HCT116 (cell line): ENCODE results near the gene FCER2. TPM values are rescaled to one million over a fixed set of nuclear protein-coding genes. Genes with fewer than 3 reads are reported as not detected.

ENCODE experiments used
- ATAC-seq: fragments of 200-7000 bp; cut with Tn5 transposase; 2 replicates; pipeline ENCODE4 v1.9.1; 2020; ENCODE audit warnings: mild to moderate bottlenecking, moderate library complexity
- BruUV-seq: library from RNA; stranded (reverse); fragments of 400-500 nt; replicated peaks from 2 replicates; lab custom pipeline; 2021; lab: Mats Ljungman, UMichigan
- CTCF ChIA-PET: fragments of 300-600 bp; sonication (Branson Sonifier 250); formaldehyde crosslinking; loops from one replicate; lab custom pipeline; 2021; ENCODE audit warnings: antibody characterized with exemption; lab: Charles Lee
- POLR2A ChIA-PET: fragments of 300-600, 350-600 bp; sonication (Branson Sonifier 250); formaldehyde crosslinking; loops from one replicate; lab custom pipeline; 2021; ENCODE audit warnings: antibody characterized with exemption; lab: Charles Lee
- RAD21 ChIA-PET, 2 experiments: fragments of 300-600 bp; sonication (Branson Sonifier 250); formaldehyde crosslinking; loops; one replicate each; lab custom pipeline; 2023; ENCODE audit warnings: low total read pairs in 2 of 2; ENCODE audit not compliant: uncharacterized antibody in 2 of 2, unreplicated experiment in 2 of 2, low non-redundant PET in 1 of 2; lab: Charles Lee
- DNase-seq: peaks from one replicate; pipeline ENCODE4 v3.0.0-alpha.2; 2010; ENCODE audit warnings: low read depth, low spot score
- H2AFZ ChIP-seq: fragments of 200-600 bp; shearing (Covaris generic), sonication (generic); 2 replicates; pipeline ENCODE4 v1.6.1; 2017; ENCODE audit warnings: low read depth, mixed run types, mixed read lengths, antibody characterized with exemption, low read length; ENCODE audit not compliant: poor library complexity, severe bottlenecking
- H3K27ac ChIP-seq: 2 replicates; pipeline ENCODE4 v1.5.1; 2012; ENCODE audit warnings: low read depth, low read length
- H3K27me3 ChIP-seq: fragments of 200-600 bp; sonication (generic); 2 replicates; pipeline ENCODE4 v1.6.1; 2016; ENCODE audit warnings: mixed run types, low read length, mixed read lengths; ENCODE audit not compliant: insufficient read depth
- H3K36me3 ChIP-seq, 2 experiments: fragments of 200-500 bp in 1 of 2; fragments of 200-600 bp in 1 of 2; sonication (Bioruptor generic) in 1 of 2; sonication (generic) in 1 of 2; 2 replicates each; pipeline versions ENCODE4 v1.5.1 to v1.6.1; 2014 to 2016; ENCODE audit warnings: low read length in 2 of 2, inconsistent platforms in 1 of 2, mixed read lengths in 1 of 2, mixed run types in 1 of 2; ENCODE audit not compliant: insufficient read depth in 2 of 2, control insufficient read depth in 1 of 2
- H3K4me1 ChIP-seq, 2 experiments: fragments of 200-600 bp in 1 of 2; sonication (generic) in 1 of 2; 2 replicates each; pipeline versions ENCODE4 v1.5.1 to v1.6.1; 2012 to 2017; ENCODE audit warnings: low read length in 2 of 2, inconsistent platforms in 1 of 2, mild to moderate bottlenecking in 1 of 2, mixed read lengths in 1 of 2, mixed run types in 1 of 2, moderate library complexity in 1 of 2; ENCODE audit not compliant: insufficient read depth in 2 of 2, control insufficient read depth in 1 of 2
- H3K4me2 ChIP-seq: fragments of 200-600 bp; sonication (generic); 2 replicates; pipeline ENCODE4 v1.6.1; 2017; ENCODE audit warnings: mixed run types, low read length, mixed read lengths
- H3K4me3 ChIP-seq, 2 experiments: fragments of 200-600 bp in 1 of 2; sonication (generic) in 1 of 2; replicated peaks in 1 of 2; 2 replicates each; pipeline ENCODE4 v1.5.1; 2011 to 2016; ENCODE audit warnings: low read length in 2 of 2, control low read depth in 1 of 2, low read depth in 1 of 2, mild to moderate bottlenecking in 1 of 2, mixed read lengths in 1 of 2, mixed run types in 1 of 2
- H3K79me2 ChIP-seq: fragments of 200-600 bp; sonication (generic); 2 replicates; pipeline ENCODE4 v1.6.1; 2017; ENCODE audit warnings: mild to moderate bottlenecking, mixed run types, low read length, moderate library complexity, mixed read lengths; ENCODE audit not compliant: insufficient read depth
- H3K9ac ChIP-seq: fragments of 200-600 bp; sonication (generic); 2 replicates; pipeline ENCODE4 v1.6.1; 2016; ENCODE audit warnings: low read length, mixed read lengths
- H3K9me2 ChIP-seq: fragments of 200-600 bp; sonication (generic), shearing (Covaris generic); 2 replicates; pipeline ENCODE4 v1.6.1; 2017; ENCODE audit warnings: mixed run types, mild to moderate bottlenecking, moderate library complexity; ENCODE audit not compliant: insufficient read depth
- H3K9me3 ChIP-seq, 2 experiments: fragments of 200-500 bp in 1 of 2; fragments of 200-600 bp in 1 of 2; sonication (Bioruptor generic) in 1 of 2; sonication (generic) in 1 of 2; 2 replicates each; pipeline ENCODE4 v1.6.1; 2014 to 2017; ENCODE audit warnings: low read length in 2 of 2, mixed read lengths in 2 of 2, inconsistent platforms in 1 of 2, low read depth in 1 of 2, mild to moderate bottlenecking in 1 of 2, mixed run types in 1 of 2, moderate library complexity in 1 of 2; ENCODE audit not compliant: control insufficient read depth in 1 of 2, insufficient read depth in 1 of 2
- H4K20me1 ChIP-seq: fragments of 200-600 bp; sonication (generic), shearing (Covaris generic); 2 replicates; pipeline ENCODE4 v1.6.1; 2017; ENCODE audit warnings: mixed run types, mild to moderate bottlenecking, moderate library complexity; ENCODE audit not compliant: insufficient read depth
- CBX3 ChIP-seq: IDR thresholded peaks from 2 replicates; pipeline ENCODE4 v1.6.1; 2012; ENCODE audit warnings: low read depth
- CEBPB ChIP-seq: IDR thresholded peaks from 2 replicates; pipeline ENCODE4 v1.6.1; 2012; ENCODE audit warnings: low read depth
- ELF1 ChIP-seq: IDR thresholded peaks from 2 replicates; pipeline ENCODE4 v1.6.1; 2012; ENCODE audit warnings: low read depth, borderline replicate concordance
- EZH2 ChIP-seq: fragments of 200-600 bp; sonication (generic); IDR thresholded peaks from 2 replicates; pipeline ENCODE4 v1.6.1; 2017; ENCODE audit warnings: antibody characterized with exemption, mixed run types
- EZH2phosphoT487 ChIP-seq: fragments of 200-600 bp; IDR thresholded peaks from 2 replicates; pipeline ENCODE4 v1.6.1; 2018; ENCODE audit warnings: antibody characterized with exemption, borderline replicate concordance
- JUND ChIP-seq: IDR thresholded peaks from 2 replicates; pipeline ENCODE4 v1.6.1; 2012
- POLR2A ChIP-seq: IDR thresholded peaks from 2 replicates; pipeline ENCODE4 v1.7.0; 2011; ENCODE audit warnings: borderline replicate concordance; ENCODE audit not compliant: insufficient read depth, insufficient read length; ENCODE audit errors: extremely low read depth
- RAD21 ChIP-seq: IDR thresholded peaks from 2 replicates; pipeline ENCODE4 v1.6.1; 2012; ENCODE audit warnings: low read depth, mild to moderate bottlenecking
- SIN3A ChIP-seq: IDR thresholded peaks from 2 replicates; pipeline ENCODE4 v1.6.1; 2012; ENCODE audit warnings: low read depth
- SRF ChIP-seq: IDR thresholded peaks from 2 replicates; pipeline ENCODE4 v1.6.1; 2012; ENCODE audit warnings: low read depth
- TCF7L2 ChIP-seq: IDR thresholded peaks from 2 replicates; pipeline ENCODE4 v1.7.0; 2011; ENCODE audit warnings: borderline replicate concordance, inconsistent platforms; ENCODE audit not compliant: insufficient read depth, insufficient read length; ENCODE audit errors: extremely low read depth
- ZFX ChIP-seq: fragments of 450-650 bp; IDR thresholded peaks from 2 replicates; pipeline ENCODE4 v1.6.1; 2017
- intact Hi-C: fragments of 100-400 bp; cut with micrococcal nuclease; formaldehyde crosslinking; loops from 2 replicates; pipeline ENCODE4 v1.10.0; 2022
- total RNA-seq: library from RNA; stranded (reverse); gene quantifications from one replicate; pipeline ENCODE4 v1.2.1, GENCODE V29; 2021; ENCODE audit not compliant: unreplicated experiment
- TF ChIP-seq, protein P1 (sequence below): IDR thresholded peaks from 2 replicates; pipeline ENCODE4 v1.6.1; 2012
- TF ChIP-seq, protein P2 (sequence below): IDR thresholded peaks from 2 replicates; pipeline ENCODE4 v1.6.1; 2011; ENCODE audit warnings: mild to moderate bottlenecking, low read length, moderate library complexity; ENCODE audit not compliant: insufficient replicate concordance; ENCODE audit errors: extremely low read depth

Gene FCER2
- total RNA-seq, 1 experiment from 2014 or later = 0.20 TPM

DNA sequence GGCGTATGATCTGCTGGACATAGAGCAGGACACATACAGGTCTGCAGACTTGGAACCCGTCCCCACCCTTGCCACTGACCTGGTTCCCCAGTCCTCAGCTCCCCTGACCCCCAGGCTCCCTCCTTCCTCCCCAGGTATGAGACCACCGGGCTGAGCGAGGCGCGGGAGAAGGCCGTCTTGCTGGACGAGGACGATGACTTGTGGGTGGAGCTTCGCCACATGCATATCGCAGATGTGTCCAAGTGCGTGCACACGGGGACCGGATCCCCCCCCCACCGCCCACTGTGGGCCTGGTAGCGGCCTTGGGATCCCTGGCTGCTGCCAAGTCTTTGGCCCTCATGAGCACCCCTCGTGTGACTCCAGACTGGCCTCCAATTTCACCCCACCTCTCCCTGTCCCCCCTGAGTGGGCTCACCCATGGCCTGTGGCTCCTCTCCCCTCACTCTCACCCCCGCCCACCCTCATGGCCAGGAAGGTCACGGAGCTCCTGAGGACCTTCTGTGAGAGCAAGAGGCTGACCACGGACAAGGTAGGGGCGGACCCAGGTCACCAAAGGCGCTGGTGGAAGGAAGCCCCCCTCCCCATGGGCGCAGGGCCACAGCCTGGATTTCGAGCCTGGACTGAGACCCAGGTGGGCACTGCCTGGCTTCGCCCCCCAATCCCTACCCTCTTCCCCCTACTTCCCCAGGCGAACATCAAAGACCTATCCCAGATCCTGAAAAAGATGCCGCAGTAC lies 59.5 kb downstream of the FCER2 start:
- no peak overlapping the region for H3K4me2 ChIP-seq
- DNase-seq = no peak
- no peaks in the 10 kb centered on the region for H3K9me2 ChIP-seq
- H4K20me1 ChIP-seq = no peaks in the 10 kb centered on the region
- TF ChIP-seq TCF7L2 (no peak), JUND (no peak), CBX3 (no peak), EZH2phosphoT487 (no peak), ELF1 (no peak), RAD21 (no peak), ZFX (no peak), SIN3A (no peak), CEBPB (no peak), SRF (no peak), EZH2 (no peak), POLR2A (no peak)
- TF ChIP-seq, protein P1, sequence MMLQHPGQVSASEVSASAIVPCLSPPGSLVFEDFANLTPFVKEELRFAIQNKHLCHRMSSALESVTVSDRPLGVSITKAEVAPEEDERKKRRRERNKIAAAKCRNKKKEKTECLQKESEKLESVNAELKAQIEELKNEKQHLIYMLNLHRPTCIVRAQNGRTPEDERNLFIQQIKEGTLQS = no peak
- TF ChIP-seq, protein P2, sequence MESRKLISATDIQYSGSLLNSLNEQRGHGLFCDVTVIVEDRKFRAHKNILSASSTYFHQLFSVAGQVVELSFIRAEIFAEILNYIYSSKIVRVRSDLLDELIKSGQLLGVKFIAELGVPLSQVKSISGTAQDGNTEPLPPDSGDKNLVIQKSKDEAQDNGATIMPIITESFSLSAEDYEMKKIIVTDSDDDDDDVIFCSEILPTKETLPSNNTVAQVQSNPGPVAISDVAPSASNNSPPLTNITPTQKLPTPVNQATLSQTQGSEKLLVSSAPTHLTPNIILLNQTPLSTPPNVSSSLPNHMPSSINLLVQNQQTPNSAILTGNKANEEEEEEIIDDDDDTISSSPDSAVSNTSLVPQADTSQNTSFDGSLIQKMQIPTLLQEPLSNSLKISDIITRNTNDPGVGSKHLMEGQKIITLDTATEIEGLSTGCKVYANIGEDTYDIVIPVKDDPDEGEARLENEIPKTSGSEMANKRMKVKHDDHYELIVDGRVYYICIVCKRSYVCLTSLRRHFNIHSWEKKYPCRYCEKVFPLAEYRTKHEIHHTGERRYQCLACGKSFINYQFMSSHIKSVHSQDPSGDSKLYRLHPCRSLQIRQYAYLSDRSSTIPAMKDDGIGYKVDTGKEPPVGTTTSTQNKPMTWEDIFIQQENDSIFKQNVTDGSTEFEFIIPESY = no peak
- TF ChIP-seq, all 23 proteins: peak for 0
- ChIA-PET RAD21 (no interaction called here), CTCF (no interaction called here), POLR2A (no interaction called here)
- Histone ChIP-seq H3K79me2 (peaks cover 15% of the 10 kb centered on the region), H3K4me3 (no peak overlapping the region), H3K36me3 (peaks cover 0 to 11% of the 10 kb centered on the region in 2 experiments; a peak in 1 of 4 replicates), H3K27me3 (no peaks in the 10 kb centered on the region), H3K9ac (no peak overlapping the region), H3K4me1 (peaks cover 5 to 20% of the 10 kb centered on the region in 2 experiments; a peak in 3 of 4 replicates), H3K27ac (no peak overlapping the region), H3K9me3 (peaks cover 0 to 4% of the 10 kb centered on the region in 2 experiments; a peak in 1 of 4 replicates), H2AFZ (no peak overlapping the region)
- intact Hi-C loops = no loop called here
- no peak for ATAC-seq
- BruUV-seq = no TSS peak
